Suppressor macrophage treated with lipopolysaccharide for 1 hour (primary cell): ENCODE measurements around the gene MAP2K2.

ENCODE experiments used
- DNase-seq, 3 donors: peaks; one replicate each; pipeline ENCODE4 v3.0.0-alpha.2; 2020 to 2022

The MAP2K2 gene

GRCh38 chr19:4059891-4060620 lies 63.9 kb downstream of the MAP2K2 start:
- DNase-seq = peak; percentile 80 to 90 (median 81)

- DNase-seq = peak in 1 of 3 donors; percentile 61
Observed at GRCh38 chr19:4059453-4059871, 64.5 kb downstream of the MAP2K2 start.

- DNase-seq = peak in 1 of 3 donors; percentile 27
Observed at GRCh38 chr19:4058693-4059452, 65.0 kb downstream of the MAP2K2 start.

GRCh38 chr19:4057931-4058692 lies 65.8 kb downstream of the MAP2K2 start:
- DNase-seq = peak; percentile 93 to 96 (median 96)

- DNase-seq = no peak
Observed at GRCh38 chr19:4055209-4055552, 68.7 kb downstream of the MAP2K2 start.

- DNase-seq = no peak
Observed at GRCh38 chr19:4054441-4055208, 69.3 kb downstream of the MAP2K2 start.

- DNase-seq = no peak
Observed at GRCh38 chr19:4053423-4054324, 70.2 kb downstream of the MAP2K2 start.

- DNase-seq = peak; percentile 79 to 91 (median 86)
Observed at GRCh38 chr19:4052993-4053422, 70.9 kb downstream of the MAP2K2 start.

GRCh38 chr19:4052114-4052992 lies 71.6 kb downstream of the MAP2K2 start:
- peak; percentile 68 to 91 (median 76) for DNase-seq

GRCh38 chr19:4051175-4052101 lies 72.5 kb downstream of the MAP2K2 start:
- DNase-seq = peak; percentile 94 to 97 (median 94)

GRCh38 chr19:4049432-4049831 lies 74.5 kb downstream of the MAP2K2 start:
- DNase-seq = no peak

- DNase-seq = no peak
Observed at GRCh38 chr19:4046946-4047683, 76.8 kb downstream of the MAP2K2 start.

GRCh38 chr19:4046362-4046691 lies 77.6 kb downstream of the MAP2K2 start:
- no peak for DNase-seq

GRCh38 chr19:4045597-4046361 lies 78.1 kb downstream of the MAP2K2 start:
- DNase-seq = no peak

- no peak for DNase-seq
Observed at GRCh38 chr19:4044990-4045465, 78.9 kb downstream of the MAP2K2 start.

GRCh38 chr19:4043966-4044715 lies 79.8 kb downstream of the MAP2K2 start:
- DNase-seq = no peak

- no peak for DNase-seq
Observed at GRCh38 chr19:4043401-4043800, 80.5 kb downstream of the MAP2K2 start.
